ENCODE results near the gene SULT1C3.

The SULT1C3 gene

GRCh38 chr2:108239786-108240185 is at the start of gene SULT1C3:
Gene SULT1C3 (plus strand): TSS chr2:108239968. CDS start chr2:108247195, 7,227 bp downstream.
- no peak for DNase-seq

DNA sequence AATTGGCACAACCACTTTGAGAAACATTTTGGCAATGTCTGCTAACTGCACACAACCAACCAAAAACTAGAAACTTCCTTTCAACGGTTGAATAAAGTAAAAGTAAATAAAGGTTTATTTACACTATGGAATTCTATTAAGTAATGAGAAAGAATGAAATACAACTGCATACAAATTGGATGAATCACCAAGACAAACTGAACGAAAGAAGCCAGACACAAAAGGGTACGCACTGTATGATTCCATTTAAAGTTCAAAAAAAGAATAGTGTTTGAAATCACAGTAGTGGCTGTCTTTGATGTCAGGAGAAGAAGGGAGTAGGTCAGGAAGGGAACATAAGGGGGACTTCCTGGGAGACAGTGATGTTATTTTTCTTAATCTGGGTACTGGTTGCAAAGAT is 46.5 kb upstream of the SULT1C3 start:
- no peak for DNase-seq

- no peak for DNase-seq
These were observed 45.2 kb upstream of the SULT1C3 start for GRCh38 chr2:108194409-108195132.

- DNase-seq, result no peak
These were observed 44.7 kb upstream of the SULT1C3 start for GRCh38 chr2:108195133-108195439.

DNA sequence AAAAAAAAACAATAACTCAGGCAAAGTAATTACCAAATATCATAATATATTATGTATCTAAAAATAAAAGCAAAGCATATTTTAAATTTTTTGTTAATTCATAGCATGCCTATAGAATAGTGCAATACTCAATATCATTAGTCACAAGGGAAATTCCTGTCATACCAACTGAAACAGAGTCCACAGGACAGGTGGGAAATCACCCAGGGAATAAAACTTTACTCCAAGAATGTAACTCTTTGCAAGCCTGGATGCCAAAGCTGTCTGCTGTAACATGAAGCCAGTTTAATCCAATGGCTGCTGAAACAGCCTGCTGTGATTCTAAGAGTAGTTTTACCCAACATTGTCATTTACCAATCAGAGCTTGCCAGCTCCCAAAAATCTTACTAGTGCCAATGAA is 40.0 kb upstream of the SULT1C3 start:
- no peak for DNase-seq

DNA sequence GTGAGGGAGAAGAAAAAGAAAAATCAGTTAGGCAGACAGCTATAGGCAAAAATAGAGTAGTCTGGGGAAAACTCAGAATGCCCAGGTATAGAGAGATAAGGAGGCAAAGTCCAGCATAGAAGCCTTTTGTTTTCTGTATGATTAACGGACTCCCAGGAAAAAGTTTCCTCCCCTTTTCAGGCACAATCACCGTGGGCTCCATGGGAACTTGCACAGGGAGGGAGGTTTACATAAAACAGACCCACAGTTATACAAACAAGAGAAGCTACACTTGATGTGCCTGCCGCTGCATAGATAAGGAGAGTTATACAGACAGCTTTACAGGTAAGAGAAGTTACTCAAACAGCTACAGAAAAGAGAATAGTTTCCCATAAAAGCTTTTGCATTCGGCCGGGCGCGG is 39.2 kb upstream of the SULT1C3 start:
- DNase-seq, result no peak

- no peak for DNase-seq
These were observed 27.1 kb upstream of the SULT1C3 start for GRCh38 chr2:108212671-108213070.

DNA sequence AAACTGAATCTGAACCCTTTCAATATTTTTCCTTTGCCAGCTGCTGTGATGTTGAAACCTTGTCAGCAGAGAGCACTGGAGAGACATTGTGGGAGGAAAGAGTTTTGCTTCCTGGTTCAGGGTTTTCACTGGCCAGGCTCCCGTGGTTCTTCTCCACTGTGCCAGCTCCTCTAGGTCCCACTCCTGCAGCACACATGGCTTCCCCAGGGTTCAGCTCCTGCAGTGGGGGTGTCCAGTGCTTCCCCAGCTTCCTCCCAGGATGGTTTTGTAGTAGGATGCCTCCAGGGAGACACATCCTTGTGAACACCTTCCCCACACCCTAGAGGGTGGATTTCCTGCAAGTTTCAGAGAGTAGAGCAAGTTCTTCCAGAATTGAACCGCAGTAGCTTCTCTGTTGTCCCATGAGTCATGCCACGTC is 24.0 kb upstream of the SULT1C3 start:
- DNase-seq, result peak; percentile 21

DNA sequence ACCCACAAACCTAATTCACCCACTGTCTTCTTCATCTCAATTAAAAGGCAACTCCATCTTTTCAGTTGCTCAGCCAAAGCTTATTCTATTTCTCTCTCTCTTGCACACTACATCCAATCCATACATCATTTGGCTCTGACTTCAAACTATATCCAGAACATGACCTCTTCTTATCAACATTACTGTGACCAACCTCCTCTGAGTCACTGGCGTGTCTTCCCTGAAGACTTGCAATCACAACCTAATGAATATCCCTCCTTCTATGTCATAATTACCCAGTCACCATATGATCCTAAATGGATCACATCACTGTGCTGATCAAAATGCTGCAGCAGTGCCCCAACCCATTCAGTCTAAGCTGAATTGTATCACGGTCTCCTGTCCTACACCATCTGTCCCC is 22.6 kb upstream of the SULT1C3 start:
- DNase-seq, result no peak

DNA sequence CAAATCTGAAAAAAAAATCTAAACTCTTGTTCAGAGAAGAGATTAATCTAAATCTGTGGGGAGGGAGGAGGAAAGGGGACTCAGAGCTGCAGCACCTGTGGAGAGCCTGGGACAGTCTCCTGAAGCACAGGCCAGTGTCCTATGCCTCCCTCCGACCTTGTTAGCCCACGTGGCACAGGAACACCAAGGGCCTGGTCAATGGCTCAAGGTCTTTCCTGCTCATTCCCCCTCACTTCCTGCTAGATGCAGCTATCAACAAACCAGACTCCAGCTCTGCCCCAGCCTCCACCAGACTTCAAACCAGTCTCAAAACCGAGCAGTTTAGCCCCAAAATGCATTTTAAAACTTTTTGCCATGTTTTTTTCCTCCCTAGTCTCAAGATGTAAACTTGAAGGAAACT is 20.1 kb upstream of the SULT1C3 start:
- no peak for DNase-seq

DNA sequence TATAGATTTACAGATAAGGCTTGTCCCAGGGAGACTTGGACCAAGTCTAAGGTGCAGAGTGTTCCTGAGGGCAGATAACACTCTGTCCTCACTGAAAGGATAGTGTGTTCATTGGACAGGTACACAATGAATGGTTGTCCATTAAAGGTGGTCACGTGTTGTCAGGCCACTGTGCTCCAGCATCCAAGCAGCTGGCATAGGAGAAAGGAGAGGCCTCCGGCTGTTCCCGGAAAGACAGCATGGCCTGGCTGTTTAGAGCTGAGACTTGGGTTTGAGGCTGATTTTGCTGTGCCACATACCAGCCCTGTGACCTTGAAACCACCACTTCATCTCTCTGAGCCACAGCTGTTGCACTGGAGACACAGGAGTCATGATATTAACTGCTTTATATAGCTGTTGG is 19.6 kb upstream of the SULT1C3 start:
- no peak for DNase-seq

DNA sequence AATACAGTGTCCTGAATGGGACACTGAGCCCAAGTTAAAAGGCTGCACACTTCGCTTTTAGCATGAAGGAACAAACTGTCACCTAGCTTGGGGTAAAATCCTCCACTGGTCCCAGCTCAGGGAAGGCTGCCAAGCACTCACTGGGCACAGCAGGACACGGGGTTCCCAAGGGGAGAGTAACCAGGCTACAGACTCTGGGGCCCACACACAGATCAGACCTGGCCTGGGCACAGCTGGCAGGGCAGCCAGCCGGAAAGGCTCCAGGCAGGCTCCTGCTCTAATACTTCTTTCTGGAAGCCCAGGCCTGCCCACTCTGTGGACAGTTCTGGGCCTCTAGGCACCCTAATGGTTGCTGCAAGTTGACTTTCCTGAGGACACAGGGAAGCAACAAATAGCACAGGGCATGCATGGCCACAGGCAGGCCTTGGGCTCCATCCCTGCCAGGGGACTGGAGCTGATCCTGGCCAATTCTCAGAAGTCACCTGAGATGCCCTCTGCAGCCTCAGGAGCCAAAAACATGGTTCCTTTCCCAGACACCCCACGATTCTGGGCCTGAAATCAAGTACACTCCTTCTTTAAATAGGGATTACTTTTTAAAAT is 18.7 kb upstream of the SULT1C3 start:
- no peak for DNase-seq

DNA sequence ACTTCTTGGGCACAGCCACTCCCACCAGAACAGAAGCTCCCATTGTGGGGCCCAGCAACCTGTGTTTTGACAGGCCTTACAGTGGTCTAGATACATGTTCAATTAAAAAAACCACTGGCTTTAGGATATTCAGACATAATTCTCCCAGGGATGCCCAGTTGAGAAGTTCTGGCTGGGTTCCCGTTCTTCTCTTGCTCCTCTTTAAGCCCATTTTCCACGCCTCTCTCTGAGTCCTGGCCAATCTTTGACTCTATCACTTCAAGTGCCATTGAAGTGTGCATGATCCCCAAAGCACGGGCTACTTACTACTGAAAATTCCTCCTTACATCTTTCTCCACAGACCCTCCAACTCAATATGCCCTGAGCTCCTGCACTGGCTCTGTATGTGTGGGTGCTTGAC is 17.5 kb upstream of the SULT1C3 start:
- no peak for DNase-seq

DNA sequence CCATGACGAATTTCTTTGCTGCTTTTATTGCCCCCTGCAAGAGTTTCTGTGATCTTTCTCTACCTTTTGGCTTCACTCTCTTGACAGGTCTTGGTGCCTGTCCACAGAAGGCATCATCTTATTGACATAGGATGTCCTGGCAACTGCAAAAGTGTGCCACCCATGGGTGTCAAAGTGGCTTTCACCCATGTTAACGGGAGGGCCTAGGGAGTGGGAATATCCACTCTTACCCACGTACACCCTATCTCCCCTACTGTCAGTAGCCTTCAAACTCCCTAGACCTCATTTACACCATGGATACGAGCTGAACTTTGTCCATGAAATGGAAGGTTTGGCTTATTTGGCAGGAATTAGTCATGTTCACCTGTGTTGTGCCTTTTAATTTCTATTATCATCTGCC is 16.2 kb upstream of the SULT1C3 start:
- no peak for DNase-seq

DNA sequence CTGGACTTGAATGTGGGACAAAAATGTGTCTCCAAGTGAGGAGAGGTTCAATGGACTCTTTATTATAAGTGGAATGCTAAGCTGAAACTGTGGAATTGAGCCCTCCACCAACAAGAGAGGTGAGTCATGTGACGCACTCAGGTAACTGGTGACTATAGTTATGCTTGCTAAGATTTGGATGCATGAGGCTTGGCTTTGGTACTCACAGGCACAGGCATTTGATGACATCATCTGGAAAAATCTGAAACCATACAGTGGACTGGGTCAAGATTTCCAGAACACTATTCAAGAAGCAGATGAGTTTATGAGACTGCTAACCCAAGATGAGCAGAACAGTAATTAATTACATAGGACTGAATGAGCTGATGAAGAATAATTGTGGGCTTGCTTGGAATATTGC is 15.7 kb upstream of the SULT1C3 start:
- no peak for DNase-seq

GRCh38 chr2:108226564-108226963 is 13.2 kb upstream of the SULT1C3 start:
- DNase-seq, result no peak

- no peak for DNase-seq
These were observed 11.8 kb upstream of the SULT1C3 start for GRCh38 chr2:108228006-108228405.

GRCh38 chr2:108228537-108228936 is 11.2 kb upstream of the SULT1C3 start:
- no peak for DNase-seq

DNA sequence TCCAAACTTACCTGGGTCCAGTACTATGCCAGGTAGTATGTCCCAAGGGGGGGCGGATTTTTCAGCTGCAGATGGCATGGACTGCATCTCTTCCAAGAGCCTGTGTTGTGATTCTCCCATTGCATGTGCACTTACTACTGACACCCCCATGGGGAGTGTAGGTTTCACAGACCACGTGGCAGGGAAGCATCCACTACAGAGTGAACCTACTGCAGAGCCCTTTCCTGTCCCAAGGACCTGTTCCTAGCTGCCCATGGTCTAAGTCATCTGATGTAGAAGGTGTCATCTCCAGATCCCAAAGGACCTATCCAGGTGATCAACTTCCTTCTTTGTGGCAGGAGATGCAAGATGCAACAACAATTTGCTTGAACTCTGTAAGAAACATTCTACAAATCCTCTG is 9.9 kb upstream of the SULT1C3 start:
- no peak for DNase-seq

DNA sequence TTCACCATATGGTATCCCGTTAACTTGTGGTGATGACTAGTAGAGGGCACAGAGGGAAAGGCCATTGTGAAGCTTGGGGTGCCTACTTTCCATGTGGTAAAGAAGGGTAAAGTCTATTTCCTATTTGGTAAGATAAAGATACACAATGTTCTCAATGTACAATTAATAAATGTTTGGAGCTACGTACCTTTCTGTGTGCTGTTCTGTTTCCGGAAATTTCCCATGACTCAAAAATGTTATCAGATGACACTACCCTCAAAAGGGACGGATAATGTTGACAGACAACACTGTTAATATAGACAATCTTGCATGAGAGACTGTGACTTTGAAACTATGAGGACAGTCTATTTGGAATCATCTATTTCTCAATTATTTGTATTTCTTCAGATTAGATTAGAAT is 4.2 kb upstream of the SULT1C3 start:
- DNase-seq, result no peak

- no peak for DNase-seq
These were observed 3.0 kb upstream of the SULT1C3 start for GRCh38 chr2:108236676-108237335.

GRCh38 chr2:108240966-108241365 is 1.2 kb downstream of the SULT1C3 start:
- DNase-seq, result no peak

- no peak for DNase-seq
These were observed 3.8 kb downstream of the SULT1C3 start for GRCh38 chr2:108243566-108243965.

DNA sequence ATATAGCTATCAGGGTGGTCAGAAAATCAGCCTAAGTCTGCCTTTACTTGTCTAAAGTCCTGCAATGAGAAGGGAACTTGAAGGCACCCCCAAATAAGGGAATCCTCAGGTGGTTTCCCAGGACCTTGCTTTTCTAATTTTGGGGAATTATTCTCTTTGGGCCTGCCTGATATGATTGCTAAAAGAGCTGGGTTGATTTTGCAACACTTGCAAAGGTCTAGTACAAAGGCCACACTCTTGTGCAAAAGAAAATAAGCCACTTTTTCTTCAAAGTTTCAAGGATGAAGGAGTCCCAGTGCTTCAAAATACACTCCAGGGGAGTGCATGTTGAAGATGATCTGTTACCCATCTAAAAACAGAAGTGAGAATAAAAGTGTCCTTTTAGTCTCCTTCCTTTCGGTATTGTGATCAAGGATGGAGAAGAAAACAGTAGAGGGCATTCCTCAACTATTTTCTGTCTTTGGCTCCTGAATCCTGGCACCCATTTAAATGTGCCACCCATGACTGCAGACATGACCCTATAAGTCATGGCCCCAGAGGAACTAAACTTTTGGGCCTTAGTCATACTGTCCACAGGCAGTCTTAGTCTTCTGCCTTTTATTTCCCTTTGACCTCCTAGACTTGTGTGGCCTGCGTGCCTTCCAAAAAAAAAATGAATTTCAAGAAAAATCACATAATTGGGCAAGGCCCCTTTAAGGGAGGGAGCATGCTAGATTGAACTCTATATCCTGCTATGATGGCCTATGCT is 5.1 kb downstream of the SULT1C3 start:
- DNase-seq, result no peak

Measured in GDM1 (cell line).